Kidney epithelial cell (primary cell): ENCODE results near the gene MEA1. TPM values are rescaled to one million over a fixed set of nuclear protein-coding genes. Genes with fewer than 3 reads are reported as not detected.

Source experiments
- DNase-seq: peaks from one replicate; pipeline ENCODE4 v3.0.0-alpha.2; 2010; ENCODE audit warnings: low read depth
- H3K27me3 ChIP-seq: 2 replicates; pipeline ENCODE4 v1.6.0; 2011; ENCODE audit warnings: low read length; ENCODE audit not compliant: control insufficient read depth, insufficient read depth
- H3K36me3 ChIP-seq: 2 replicates; pipeline ENCODE4 v1.5.1; 2011; ENCODE audit warnings: low read length; ENCODE audit not compliant: control insufficient read depth, insufficient read depth
- H3K4me3 ChIP-seq: 2 replicates; pipeline ENCODE4 v1.5.1; 2011; ENCODE audit warnings: low read depth, mild to moderate bottlenecking, control low read depth, low read length
- total RNA-seq: library from RNA; depleted of rRNA; stranded (reverse); fragments of >200 nt; gene quantifications from 2 replicates; pipeline ENCODE4 v1.2.3, GENCODE V29; 2015
- TF ChIP-seq, protein P1 (sequence below): IDR thresholded peaks from 2 replicates; pipeline ENCODE4 v1.5.1; 2011; ENCODE audit warnings: mild to moderate bottlenecking, moderate library complexity, low read length, control low read depth, inconsistent platforms; ENCODE audit not compliant: insufficient read depth, poor library complexity, severe bottlenecking

Gene MEA1
- total RNA-seq, 1 donor from 2014 or later, result 65.2 TPM

DNA sequence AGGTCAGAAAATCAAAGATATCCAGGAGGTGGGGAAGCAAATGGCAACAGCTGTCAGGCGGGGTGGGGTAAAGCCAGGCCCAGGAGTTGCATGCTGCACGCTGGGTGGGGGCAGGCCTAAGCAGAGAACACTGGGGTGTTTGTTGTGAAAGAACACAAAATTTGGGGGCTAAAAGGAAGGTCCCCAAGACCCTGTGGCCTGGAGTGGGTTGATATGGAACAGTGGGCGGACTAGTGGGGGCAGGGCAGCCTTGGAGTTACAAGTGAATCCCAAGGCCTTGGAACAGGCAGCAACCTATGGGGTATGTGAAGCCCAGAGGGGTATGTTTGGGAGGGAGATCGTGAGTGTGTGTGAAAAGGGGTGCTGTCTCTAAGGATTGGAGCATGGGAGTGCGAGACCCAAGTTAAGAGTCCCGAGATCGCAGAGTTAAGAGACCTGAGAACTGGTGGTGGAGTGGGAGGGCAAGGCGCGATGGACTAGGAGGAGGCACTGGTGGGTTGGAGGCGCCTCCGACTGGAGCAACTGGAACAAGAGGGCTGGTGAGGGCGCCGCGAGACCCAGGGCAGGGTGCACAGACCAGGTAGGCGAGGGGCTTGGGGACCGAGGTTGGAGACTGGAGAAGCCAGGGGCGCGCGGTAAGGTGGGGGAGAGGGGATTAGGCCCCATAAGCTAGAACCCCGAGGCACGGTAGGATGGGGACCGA lies 39.2 kb upstream of the MEA1 start:
- TF ChIP-seq, protein P1, sequence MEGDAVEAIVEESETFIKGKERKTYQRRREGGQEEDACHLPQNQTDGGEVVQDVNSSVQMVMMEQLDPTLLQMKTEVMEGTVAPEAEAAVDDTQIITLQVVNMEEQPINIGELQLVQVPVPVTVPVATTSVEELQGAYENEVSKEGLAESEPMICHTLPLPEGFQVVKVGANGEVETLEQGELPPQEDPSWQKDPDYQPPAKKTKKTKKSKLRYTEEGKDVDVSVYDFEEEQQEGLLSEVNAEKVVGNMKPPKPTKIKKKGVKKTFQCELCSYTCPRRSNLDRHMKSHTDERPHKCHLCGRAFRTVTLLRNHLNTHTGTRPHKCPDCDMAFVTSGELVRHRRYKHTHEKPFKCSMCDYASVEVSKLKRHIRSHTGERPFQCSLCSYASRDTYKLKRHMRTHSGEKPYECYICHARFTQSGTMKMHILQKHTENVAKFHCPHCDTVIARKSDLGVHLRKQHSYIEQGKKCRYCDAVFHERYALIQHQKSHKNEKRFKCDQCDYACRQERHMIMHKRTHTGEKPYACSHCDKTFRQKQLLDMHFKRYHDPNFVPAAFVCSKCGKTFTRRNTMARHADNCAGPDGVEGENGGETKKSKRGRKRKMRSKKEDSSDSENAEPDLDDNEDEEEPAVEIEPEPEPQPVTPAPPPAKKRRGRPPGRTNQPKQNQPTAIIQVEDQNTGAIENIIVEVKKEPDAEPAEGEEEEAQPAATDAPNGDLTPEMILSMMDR, result no peak
- peaks cover 4% of the 10 kb centered on the region for H3K36me3 ChIP-seq
- DNase-seq, result no peak
- H3K27me3 ChIP-seq, result no peaks in the 10 kb centered on the region
- H3K4me3 ChIP-seq, result peak overlapping the region; percentile 62

DNA sequence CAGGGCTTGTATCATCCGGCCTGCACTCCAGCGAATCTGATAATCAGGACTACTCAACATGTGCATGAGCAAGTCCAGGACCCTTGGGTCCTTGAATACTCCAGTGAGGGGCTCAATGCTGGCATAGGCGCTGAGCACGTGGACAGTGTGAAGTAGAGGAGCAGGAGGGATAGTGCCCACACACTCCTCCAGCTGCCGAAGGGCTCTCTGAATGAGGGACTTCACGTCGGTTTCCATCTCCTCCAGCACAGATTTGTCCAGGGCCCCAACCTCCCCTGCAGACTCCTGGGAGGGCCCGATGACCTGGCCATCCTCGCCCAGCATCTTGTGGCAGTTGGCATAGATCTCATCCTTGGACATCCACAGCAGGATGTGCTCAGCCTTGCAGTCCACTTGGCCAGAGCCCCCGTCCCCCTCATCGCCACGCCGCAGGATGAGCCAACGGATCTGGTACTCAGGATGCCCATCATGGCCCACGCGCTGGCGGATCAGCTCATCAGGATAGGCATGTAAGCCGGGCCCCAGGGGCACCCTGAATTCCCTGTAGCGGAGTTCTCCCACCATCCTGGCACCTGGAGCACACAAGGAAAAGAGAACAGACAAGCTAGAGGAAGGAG lies 38.6 kb upstream of the MEA1 start:
- Histone ChIP-seq H3K36me3 (peaks cover 4% of the 10 kb centered on the region), H3K4me3 (peak overlapping the region; percentile 62), H3K27me3 (no peaks in the 10 kb centered on the region)
- TF ChIP-seq, protein P1, result no peak
- DNase-seq, result no peak

DNA sequence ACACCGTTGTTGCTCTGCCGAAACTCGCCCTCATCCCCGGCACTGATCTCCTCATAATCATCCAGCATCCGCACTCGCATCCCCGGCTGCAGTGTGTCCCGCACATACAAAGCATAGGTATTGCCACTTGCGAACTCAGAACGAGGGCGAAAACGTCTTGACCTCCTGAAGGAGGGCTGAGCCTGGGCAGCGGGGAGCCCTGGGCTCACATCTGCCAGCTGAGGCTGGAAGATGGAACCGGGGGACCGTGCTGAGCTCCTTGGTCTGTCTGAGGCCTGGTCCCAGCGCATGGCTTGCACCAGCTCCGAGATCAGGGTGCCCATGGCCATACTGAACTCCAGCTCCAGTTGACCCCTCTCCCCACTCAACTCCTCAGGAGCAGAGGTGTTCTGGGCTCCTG lies 37.2 kb upstream of the MEA1 start:
- TF ChIP-seq, protein P1, result no peak
- Histone ChIP-seq H3K27me3 (no peaks in the 10 kb centered on the region), H3K4me3 (no peak overlapping the region), H3K36me3 (peaks cover 4% of the 10 kb centered on the region)
- no peak for DNase-seq

DNA sequence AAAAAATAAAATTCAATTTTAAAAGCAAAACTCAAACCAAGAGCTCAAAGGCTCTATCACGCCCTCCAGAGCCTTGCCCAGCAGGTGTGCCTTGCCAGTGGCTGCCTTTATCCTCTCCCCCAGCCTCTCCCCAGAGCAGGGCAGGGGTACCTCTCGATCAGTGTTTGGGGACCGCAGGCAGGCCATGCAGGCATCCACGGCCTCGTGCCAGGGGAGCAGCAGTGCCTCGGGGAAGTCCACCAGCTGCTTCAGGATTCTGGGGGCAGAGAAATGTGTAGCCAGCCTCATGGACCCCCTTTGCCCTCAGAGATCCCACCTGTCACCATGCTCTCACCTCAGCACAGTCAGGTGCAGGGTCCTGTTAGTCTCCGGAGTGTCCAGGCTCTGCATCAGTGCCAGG lies 34.3 kb upstream of the MEA1 start:
- Histone ChIP-seq H3K27me3 (no peaks in the 10 kb centered on the region), H3K4me3 (no peak overlapping the region), H3K36me3 (peaks cover 4% of the 10 kb centered on the region)
- TF ChIP-seq, protein P1, result no peak
- no peak for DNase-seq

DNA sequence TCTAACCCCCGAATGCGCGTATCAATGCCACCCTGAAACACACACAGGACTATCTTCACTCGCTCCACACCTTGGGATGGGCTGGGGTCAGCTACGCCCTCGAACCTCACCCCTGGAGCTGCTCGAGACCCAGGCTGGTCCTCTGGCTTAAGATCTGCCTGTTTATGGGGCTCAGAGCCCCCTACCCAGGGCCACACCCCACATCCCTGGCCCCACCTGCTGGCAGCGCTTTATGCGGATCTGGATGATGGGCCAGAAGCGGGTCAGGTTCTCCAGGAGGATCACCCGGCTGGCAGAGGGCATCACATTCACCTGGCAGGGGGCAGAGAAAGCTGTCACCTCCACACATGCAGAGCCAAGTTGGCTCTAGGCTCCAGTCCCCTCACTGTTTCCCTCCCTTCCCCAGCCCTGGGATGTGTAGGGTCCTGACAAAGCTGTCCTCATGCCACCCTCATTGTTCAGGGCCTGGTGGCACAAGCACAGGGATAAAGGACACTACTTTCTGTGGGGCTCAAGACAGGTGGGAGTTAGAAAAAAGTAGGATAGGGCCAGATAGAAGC lies 31.7 kb upstream of the MEA1 start:
- DNase-seq, result no peak
- TF ChIP-seq, protein P1, result no peak
- Histone ChIP-seq H3K36me3 (peaks cover 4% of the 10 kb centered on the region), H3K4me3 (no peak overlapping the region), H3K27me3 (no peaks in the 10 kb centered on the region)
